Heart right ventricle (tissue), 16 donors: ENCODE measurements around the gene YWHAH. TPM values are rescaled to one million over a fixed set of nuclear protein-coding genes. Genes with fewer than 3 reads are reported as not detected.

Experiments
- ATAC-seq, 8 donors: fragments of 200-7000 bp; cut with Tn5 transposase; one replicate each; pipeline ENCODE4 v1.9.1; 2020; ENCODE audit warnings: mild to moderate bottlenecking in 8 of 8, moderate library complexity in 8 of 8, moderate number of reproducible peaks in 1 of 8
- DNase-seq, 2 donors: peaks; one replicate each; pipeline ENCODE4 v3.0.0-alpha.2; 2020
- H3K27ac ChIP-seq, 10 donors: fragments of 200-600 bp; sonication (generic) in 2 of 10; one replicate each; pipeline versions ENCODE4 v1.5.0 to v1.8.0; 2020 to 2022; ENCODE audit warnings: mild to moderate bottlenecking in 3 of 10
- H3K27me3 ChIP-seq, 7 donors: fragments of 200-600 bp; one replicate each; pipeline ENCODE4 v1.8.0; 2021 to 2022; ENCODE audit warnings: mild to moderate bottlenecking in 2 of 7
- H3K36me3 ChIP-seq, 9 donors: fragments of 200-600 bp; sonication (generic) in 1 of 9; one replicate each; pipeline versions ENCODE4 v1.5.0 to v1.8.0; 2020 to 2022; ENCODE audit warnings: mild to moderate bottlenecking in 2 of 9
- H3K4me1 ChIP-seq, 9 donors: fragments of 200-600 bp; sonication (generic) in 1 of 9; one replicate each; pipeline versions ENCODE4 v1.5.0 to v1.8.0; 2020 to 2022; ENCODE audit warnings: mild to moderate bottlenecking in 4 of 9
- H3K4me3 ChIP-seq, 10 donors: fragments of 200-600 bp; sonication (generic) in 2 of 10; one replicate each; pipeline versions ENCODE4 v1.5.0 to v1.8.0; 2020 to 2022; ENCODE audit warnings: mild to moderate bottlenecking in 7 of 10, moderate library complexity in 2 of 10
- H3K9me3 ChIP-seq, 11 donors: fragments of 200-600 bp in 10 of 11; sonication (generic) in 2 of 11; one replicate each; pipeline versions ENCODE4 v1.5.0 to v1.8.0; 2013 to 2022; ENCODE audit warnings: mild to moderate bottlenecking in 2 of 11, control low read depth in 1 of 11, moderate library complexity in 1 of 11
- WGBS, 2 donors: extraction: QIAGEN DNeasy Blood & Tissue Kit; methylation state at CpG; one replicate each; pipeline ENCODE4 v1.1.7; 2013; ENCODE audit warnings: inconsistent platforms in 1 of 2; 5-methylcytosine and 5-hydroxymethylcytosine counted together
- intact Hi-C, 10 donors: fragments of 100-400 bp; cut with DNase I; formaldehyde crosslinking; loops; one replicate each; pipeline versions ENCODE4 v1.11.1 to v1.14.2; 2022
- polyA plus RNA-seq, 2 donors: library from polyadenylated mRNA; stranded (reverse); fragments of 200-250 nt; gene quantifications; one replicate each; pipeline ENCODE4 v1.2.3, GENCODE V29; 2013
- total RNA-seq, 10 donors: library from RNA; stranded (reverse); fragmentation: NEBNext Ultra II Directional in 3 of 10; extraction: Animal tissue kit (Norgen Biotek cat#: 25700) in 3 of 10; gene quantifications; one replicate each; pipeline versions ENCODE4 v1.2.1 to v1.2.4, GENCODE V29; 2021 to 2023
- TF ChIP-seq, protein P1 (sequence below), 9 donors: fragments of 200-600 bp; sonication (generic) in 2 of 9; IDR thresholded peaks; one replicate each; pipeline versions ENCODE4 v1.5.0 to v1.8.0; 2021 to 2022; ENCODE audit warnings: antibody characterized with exemption in 9 of 9, mild to moderate bottlenecking in 5 of 9, moderate library complexity in 1 of 9
- donor health status: Arrhythmogenic right ventricular cardiomyopathy.
- donor health status: ischemic (EF 13 %, LVEDD 7.1; RV severe dilation, severe dysfunction).
- donor health status: healthy with polysubstance abuse.
- donor health status: DM: no; HTN: yes; CAD: no.
- donor health status: DM: no; HTN: no; CAD: no.
- donor health status: ischemic (EF 25% LVEDD 6.9; RV normal size, moderate dysfunction).
- donor health status: ischemic (EF 25% LVEDD 5.7; RV mildly dilated, moderate dysfunction).
- donor health status: healthy.
- donor health status: DM: yes; HTN: yes; CAD: no.
- donor health status: Ischemic cardiomyopathy.
- donor health status: ischemic (EF 35%, LVEDD 5.7; RV mildly dilated, moderate dysfunction).
- donor health status: nonischemic (EF 11% LVEDD 7.7; RV severe dilation, severe dysfunction).
- donor health status: DM: yes; HTN: yes; CAD: no.
- donor health status: PGD.
- donor health status: ischemic (EF 29% LVEDD 5.4; RV normal size, mild dysfunction).
- donor health status: nonischemic (EF 23%, LVEDD 6.1; RV moderate dilation, normal function).

YWHAH gene
- total and polyA plus RNA-seq, 12 donors: 38.8 to 115 (median 75.8) TPM

DNA sequence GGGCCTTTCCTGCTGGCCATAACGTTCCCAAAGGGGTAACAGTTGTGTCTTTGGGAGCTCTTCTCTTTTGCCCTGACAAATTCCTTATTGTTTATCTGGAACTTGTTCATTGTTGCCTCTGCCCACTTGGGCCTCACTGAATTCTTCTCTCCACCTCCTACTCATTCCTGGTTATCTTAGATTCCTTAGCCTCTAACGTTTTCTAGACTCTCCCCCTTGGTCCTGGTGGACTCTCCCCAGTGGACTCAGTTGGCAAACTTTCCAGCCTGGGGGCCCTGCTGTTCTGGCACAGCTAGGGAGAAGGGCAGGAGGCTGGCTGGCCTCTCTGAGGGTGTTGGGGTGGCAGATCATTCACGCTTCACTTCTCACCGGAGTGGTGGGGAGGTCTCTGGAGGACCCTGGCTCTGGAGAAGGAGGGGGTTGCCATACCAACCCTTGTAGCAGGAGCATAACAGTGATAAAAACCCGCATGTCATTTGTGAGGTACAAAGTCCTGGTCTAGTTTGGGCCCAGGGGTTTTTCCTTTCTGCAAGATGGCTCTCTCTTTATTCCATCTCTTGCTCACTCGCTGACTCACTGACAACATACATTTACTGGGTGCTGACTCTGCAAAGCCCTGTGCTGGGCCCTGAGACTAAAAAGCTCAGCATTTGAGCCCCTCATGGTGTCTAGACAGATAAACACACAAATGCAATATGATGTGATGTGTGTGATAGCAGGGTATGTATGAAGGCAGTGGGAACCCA is 39.7 kb downstream of the YWHAH start:
- Histone ChIP-seq H3K27me3 (no peaks in the 10 kb centered on the region), H3K4me1 (no peaks in the 10 kb centered on the region), H3K4me3 (no peak overlapping the region), H3K36me3 (no peaks in the 10 kb centered on the region), H3K27ac (no peak overlapping the region), H3K9me3 (no peaks in the 10 kb centered on the region)
- WGBS, 2 donors: 62 to 64% methylated on average over 6 of the region's 6 CpGs
- TF ChIP-seq, protein P1, sequence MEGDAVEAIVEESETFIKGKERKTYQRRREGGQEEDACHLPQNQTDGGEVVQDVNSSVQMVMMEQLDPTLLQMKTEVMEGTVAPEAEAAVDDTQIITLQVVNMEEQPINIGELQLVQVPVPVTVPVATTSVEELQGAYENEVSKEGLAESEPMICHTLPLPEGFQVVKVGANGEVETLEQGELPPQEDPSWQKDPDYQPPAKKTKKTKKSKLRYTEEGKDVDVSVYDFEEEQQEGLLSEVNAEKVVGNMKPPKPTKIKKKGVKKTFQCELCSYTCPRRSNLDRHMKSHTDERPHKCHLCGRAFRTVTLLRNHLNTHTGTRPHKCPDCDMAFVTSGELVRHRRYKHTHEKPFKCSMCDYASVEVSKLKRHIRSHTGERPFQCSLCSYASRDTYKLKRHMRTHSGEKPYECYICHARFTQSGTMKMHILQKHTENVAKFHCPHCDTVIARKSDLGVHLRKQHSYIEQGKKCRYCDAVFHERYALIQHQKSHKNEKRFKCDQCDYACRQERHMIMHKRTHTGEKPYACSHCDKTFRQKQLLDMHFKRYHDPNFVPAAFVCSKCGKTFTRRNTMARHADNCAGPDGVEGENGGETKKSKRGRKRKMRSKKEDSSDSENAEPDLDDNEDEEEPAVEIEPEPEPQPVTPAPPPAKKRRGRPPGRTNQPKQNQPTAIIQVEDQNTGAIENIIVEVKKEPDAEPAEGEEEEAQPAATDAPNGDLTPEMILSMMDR (IDR thresholded peaks at IDR 0.05): no peak
- intact Hi-C loops: no loop called here
- no peak for ATAC-seq
- no peak for DNase-seq

- H3K36me3 ChIP-seq: no peaks in the 10 kb centered on the region
- no peak for DNase-seq
- H3K27me3 ChIP-seq: peaks cover 0 to 6% (median 0%) of the 10 kb centered on the region in 7 donors
- no peaks in the 10 kb centered on the region for H3K4me1 ChIP-seq
- ATAC-seq: no peak
- intact Hi-C loops: no loop called here
- 86 to 93% methylated on average over 1 of the region's 1 CpG for WGBS, 2 donors
- TF ChIP-seq, protein P1 (IDR thresholded peaks at IDR 0.05): no peak
- no peaks in the 10 kb centered on the region for H3K9me3 ChIP-seq
- no peak overlapping the region for H3K4me3 ChIP-seq
- H3K27ac ChIP-seq: no peak overlapping the region
Observed at GRCh38 chr22:31987218-31987617, 42.9 kb downstream of the YWHAH start.

GRCh38 chr22:31991102-31991839 is 46.9 kb downstream of the YWHAH start:
- no peaks in the 10 kb centered on the region for H3K4me1 ChIP-seq
- no peak for DNase-seq
- H3K27me3 ChIP-seq: peaks cover 0 to 6% (median 0%) of the 10 kb centered on the region in 7 donors
- no peaks in the 10 kb centered on the region for H3K36me3 ChIP-seq
- H3K9me3 ChIP-seq: no peaks in the 10 kb centered on the region
- TF ChIP-seq, protein P1 (IDR thresholded peaks at IDR 0.05): no peak
- ATAC-seq: no peak
- intact Hi-C loops: no loop called here
- no peak overlapping the region for H3K4me3 ChIP-seq
- no peak overlapping the region for H3K27ac ChIP-seq
- 87 to 89% methylated on average over 4 of the region's 4 CpGs for WGBS, 2 donors

DNA sequence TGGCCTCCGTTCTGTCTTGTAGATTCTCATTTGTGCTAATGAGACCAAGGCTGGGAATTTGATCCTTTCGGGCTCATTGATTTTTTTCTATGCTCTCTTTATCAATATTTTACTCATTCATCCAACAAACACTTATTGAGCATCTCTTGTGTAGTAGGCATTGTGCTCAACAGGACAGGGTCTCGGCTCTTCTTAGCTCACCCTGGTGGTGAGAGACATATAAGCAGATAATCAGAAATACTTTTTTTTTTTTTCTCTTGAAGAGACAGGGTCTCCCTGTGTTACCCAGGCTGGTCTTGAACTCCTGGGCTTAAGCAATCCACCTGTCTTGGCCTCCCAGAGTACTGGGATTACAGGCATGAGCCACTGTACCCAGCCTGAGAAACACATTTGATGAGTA is 50.7 kb downstream of the YWHAH start:
- ATAC-seq (no peak), DNase-seq (no peak)
- Histone ChIP-seq H3K4me3 (no peak overlapping the region), H3K27me3 (peaks cover 0 to 8% (median 3%) of the 10 kb centered on the region in 7 donors), H3K36me3 (no peaks in the 10 kb centered on the region), H3K9me3 (no peaks in the 10 kb centered on the region), H3K4me1 (no peaks in the 10 kb centered on the region), H3K27ac (no peak overlapping the region)
- TF ChIP-seq, protein P1 (IDR thresholded peaks at IDR 0.05): no peak
- intact Hi-C loops: no loop called here
- WGBS, 2 donors: 83% methylated on average over 3 of the region's 3 CpGs
